Esophagus (tissue), 2 donors: ENCODE data around the gene PLAU. TPM values are rescaled to one million over a fixed set of nuclear protein-coding genes. Genes with fewer than 3 reads are reported as not detected.
"Not testable (repeated sequence)": the region's sequence is repeated elsewhere in the genome, so short reads cannot be mapped to it uniquely, and the experiment has no call there.

Experiments used
- H3K27ac ChIP-seq, 2 donors: one replicate each; pipeline ENCODE4 v1.5.1; 2013; ENCODE audit warnings: low read depth in 2 of 2, mild to moderate bottlenecking in 2 of 2, inconsistent platforms in 1 of 2, low read length in 1 of 2, moderate library complexity in 1 of 2
- H3K27me3 ChIP-seq, 2 donors: one replicate each; pipeline ENCODE4 v1.6.1; 2013; ENCODE audit warnings: low read length in 2 of 2, control low read depth in 1 of 2, mild to moderate bottlenecking in 1 of 2; ENCODE audit not compliant: insufficient read depth in 2 of 2, control insufficient read depth in 1 of 2
- H3K36me3 ChIP-seq, 2 donors: one replicate each; pipeline ENCODE4 v1.6.1; 2013; ENCODE audit warnings: low read length in 1 of 2; ENCODE audit not compliant: control insufficient read depth in 2 of 2, insufficient read depth in 2 of 2
- H3K4me1 ChIP-seq, 2 donors: one replicate each; pipeline ENCODE4 v1.6.1; 2013; ENCODE audit warnings: low read length in 1 of 2; ENCODE audit not compliant: control insufficient read depth in 2 of 2, insufficient read depth in 2 of 2
- H3K4me3 ChIP-seq, 2 donors: one replicate each; pipeline ENCODE4 v1.5.1; 2013; ENCODE audit warnings: low read length in 2 of 2, mild to moderate bottlenecking in 2 of 2, low read depth in 1 of 2, moderate library complexity in 1 of 2
- H3K9me3 ChIP-seq, 2 donors: one replicate each; pipeline ENCODE4 v1.6.1; 2013; ENCODE audit warnings: mild to moderate bottlenecking in 2 of 2, low read depth in 1 of 2, low read length in 1 of 2, moderate library complexity in 1 of 2; ENCODE audit not compliant: control insufficient read depth in 2 of 2, insufficient read depth in 1 of 2
- WGBS, 2 donors: extraction: QIAGEN DNeasy Blood & Tissue Kit; methylation state at CpG; one replicate each; pipeline ENCODE4 v1.1.7; 2013; 5-methylcytosine and 5-hydroxymethylcytosine counted together
- polyA plus RNA-seq, 2 donors: library from polyadenylated mRNA; stranded (reverse); fragments of 200-250 nt; gene quantifications; one replicate each; pipeline ENCODE4 v1.2.3, GENCODE V29; 2013
- donor health status: healthy with polysubstance abuse.
- donor health status: Bipolar disorder and iron deficiency.

PLAU gene
- polyA plus RNA-seq, 2 donors: 7.0 to 13.7 TPM

DNA sequence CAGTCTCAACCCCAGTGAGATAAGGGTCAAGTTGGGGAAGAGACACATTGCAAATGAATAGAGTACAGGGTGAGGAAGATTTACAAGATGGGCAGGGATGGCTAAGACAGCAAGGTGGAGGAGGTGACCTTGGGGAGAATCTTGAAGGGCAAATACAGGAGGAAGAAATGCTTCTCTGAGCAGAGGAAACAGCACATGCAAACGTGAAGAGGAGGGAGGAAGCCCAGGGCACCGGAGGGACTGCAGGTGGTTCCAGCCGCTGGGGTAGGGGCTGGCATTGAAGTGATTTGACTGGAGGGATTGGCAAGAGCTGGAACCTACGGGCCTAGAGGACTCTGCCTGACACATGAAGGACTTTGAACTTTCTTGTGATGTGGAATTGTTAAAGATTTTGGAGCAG lies 14.6 kb downstream of the PLAU start:
- Histone ChIP-seq H3K27ac (no peak overlapping the region), H3K27me3 (no peaks in the 10 kb centered on the region), H3K4me1 (peaks cover 0 to 3% of the 10 kb centered on the region in 2 donors), H3K9me3 (no peaks in the 10 kb centered on the region), H3K36me3 (no peaks in the 10 kb centered on the region), H3K4me3 (no peak overlapping the region)
- WGBS, 2 donors: 53 to 76% methylated on average over 4 of the region's 4 CpGs

DNA sequence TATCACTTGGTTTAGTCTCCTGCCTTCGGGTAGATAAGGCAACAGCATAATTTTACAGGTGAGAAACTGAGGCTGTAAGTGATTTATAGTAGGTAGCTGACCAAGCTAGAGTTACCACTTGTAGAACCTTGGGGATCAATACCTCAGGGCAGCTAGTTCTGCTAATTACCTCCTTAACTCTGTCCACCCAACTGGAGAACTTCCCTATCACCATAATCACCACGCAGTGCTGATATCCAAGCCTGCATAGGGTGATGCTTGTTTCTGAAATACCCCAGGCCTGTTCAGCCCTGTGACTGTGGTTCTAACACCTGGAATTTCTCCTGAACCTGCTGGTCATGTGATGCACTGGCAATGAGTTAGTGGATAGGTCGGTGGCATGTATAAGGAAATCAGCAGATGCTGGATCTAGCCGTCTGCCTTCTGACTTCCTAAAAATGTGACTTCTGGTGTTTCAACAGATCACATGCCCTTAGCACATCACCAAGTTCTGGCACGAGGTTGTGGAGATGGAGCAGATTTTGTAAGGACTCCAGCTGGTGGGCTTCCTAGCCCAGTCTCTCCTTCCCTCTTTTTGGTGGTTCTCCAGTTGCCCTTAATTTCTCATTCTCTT lies 15.3 kb downstream of the PLAU start:
- Histone ChIP-seq H3K36me3 (no peaks in the 10 kb centered on the region), H3K27me3 (no peaks in the 10 kb centered on the region), H3K27ac (no peak overlapping the region), H3K4me1 (peaks cover 0 to 3% of the 10 kb centered on the region in 2 donors), H3K4me3 (no peak overlapping the region), H3K9me3 (no peaks in the 10 kb centered on the region)
- WGBS, 2 donors: 85 to 86% methylated on average over 5 of the region's 5 CpGs

DNA sequence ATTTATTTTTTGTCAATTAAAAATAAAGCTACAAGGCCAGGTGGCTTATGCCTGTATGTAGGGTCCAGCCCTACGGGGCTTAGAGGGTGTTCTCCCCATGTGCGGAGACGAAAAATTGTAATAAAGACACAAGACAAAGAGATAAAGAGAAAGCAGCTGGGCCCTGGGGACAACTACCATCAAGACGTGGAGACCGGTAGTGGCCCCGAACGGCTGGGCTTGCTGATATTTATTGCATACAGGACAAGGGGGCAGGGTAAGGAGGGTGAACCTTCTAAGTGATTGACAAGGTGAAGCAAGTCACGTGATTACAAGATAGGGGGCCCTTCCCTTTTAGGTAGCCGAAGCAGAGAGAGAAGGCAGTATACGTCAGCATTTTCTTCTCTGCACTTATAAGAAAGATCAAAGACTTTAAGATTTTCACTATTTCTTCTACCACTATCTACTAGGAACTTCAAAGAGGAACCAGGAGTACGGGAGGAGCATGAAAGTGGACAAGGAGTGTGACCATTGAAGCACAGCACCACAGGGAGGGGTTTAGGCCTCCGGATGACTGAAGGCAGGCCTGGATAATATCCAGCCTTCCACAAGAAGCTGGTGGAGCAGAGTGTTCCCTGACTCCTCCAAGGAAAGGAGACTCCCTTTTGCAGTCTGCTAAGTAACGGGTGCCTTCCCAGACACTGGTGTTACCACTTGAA lies 19.8 kb downstream of the PLAU start:
- not testable (repeated sequence) for H3K27ac ChIP-seq, H3K36me3 ChIP-seq, H3K27me3 ChIP-seq, H3K4me3 ChIP-seq, H3K9me3 ChIP-seq
- 83 to 85% methylated on average over 12 to 13 of the region's 13 CpGs for WGBS, 2 donors
- H3K4me1 ChIP-seq: peaks cover 8 to 10% of the 10 kb centered on the region in 2 donors

DNA sequence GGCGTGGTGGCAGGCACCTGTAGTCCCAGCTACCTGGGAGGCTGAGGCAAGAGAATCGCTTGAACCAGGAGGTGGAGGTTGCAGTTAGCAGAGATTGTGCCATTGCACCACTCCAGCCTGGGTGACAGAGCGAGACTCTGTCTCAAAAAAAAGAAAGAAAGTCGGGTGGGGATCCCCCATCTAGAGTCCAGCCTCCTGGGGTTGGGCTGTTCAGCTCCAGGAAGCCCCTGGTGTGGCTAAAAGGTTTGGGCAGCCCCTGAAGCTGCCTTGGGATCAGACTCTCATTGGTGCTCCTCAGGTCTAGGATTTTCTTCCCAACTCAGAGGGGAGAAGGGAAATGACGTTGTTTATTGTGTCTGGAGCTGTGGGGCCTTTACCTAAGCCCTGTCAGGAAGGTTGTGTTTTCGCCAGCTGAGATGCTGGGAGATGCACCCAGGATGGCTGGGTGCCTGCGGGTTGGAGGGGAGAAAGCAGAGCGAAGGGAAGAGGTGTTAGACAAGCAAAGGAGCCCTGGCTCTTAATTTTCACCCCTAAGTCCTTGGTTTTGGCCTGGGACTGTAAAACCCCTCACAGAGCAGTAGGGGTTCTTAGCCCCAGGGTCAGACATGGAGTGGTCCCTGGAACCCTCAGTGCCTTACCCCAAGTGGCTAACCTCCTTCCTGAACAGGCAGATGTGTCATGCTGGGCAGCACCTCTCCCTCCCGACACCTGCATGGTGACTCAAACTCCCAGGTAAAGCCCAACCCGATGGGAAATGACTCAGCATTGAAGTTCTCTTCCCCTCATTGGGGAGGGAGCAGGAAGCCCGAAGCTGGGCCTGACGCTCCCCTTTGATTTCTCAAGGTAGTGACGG lies 21.1 kb downstream of the PLAU start:
- Histone ChIP-seq H3K36me3 (no peaks in the 10 kb centered on the region), H3K4me3 (no peak overlapping the region), H3K9me3 (no peaks in the 10 kb centered on the region), H3K27ac (peak overlapping the region; percentile 91 to 93), H3K27me3 (no peaks in the 10 kb centered on the region), H3K4me1 (peaks cover 8 to 10% of the 10 kb centered on the region in 2 donors)
- 55 to 57% methylated on average over 13 of the region's 13 CpGs for WGBS, 2 donors

DNA sequence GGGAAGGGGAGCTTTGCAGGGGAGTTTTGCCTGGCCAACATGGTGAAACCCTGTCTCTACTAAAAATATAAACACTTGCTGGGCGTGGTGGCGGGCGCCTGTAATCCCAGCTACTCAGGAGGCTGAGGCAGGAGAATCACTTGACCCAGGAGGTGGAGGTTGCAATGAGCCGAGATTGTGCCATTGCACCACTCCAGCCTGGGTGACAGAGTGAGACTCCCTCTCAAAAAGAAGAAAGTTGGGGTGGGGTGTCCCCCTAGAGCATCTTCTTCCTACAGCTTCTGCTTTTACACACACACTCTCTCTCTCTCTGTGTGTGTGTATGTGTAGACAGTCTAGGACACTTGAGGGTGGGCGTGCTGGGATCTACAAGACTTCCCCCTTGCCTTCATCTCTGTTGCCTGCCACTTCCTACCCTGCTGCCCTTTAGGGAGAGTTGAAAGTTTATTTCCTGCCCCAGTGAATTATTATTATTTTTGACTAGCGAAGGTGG lies 21.7 kb downstream of the PLAU start:
- WGBS, 2 donors: 65 to 74% methylated on average over 6 of the region's 6 CpGs
- no peaks in the 10 kb centered on the region for H3K27me3 ChIP-seq
- H3K4me1 ChIP-seq: peaks cover 8 to 16% of the 10 kb centered on the region in 2 donors
- H3K9me3 ChIP-seq: no peaks in the 10 kb centered on the region
- peak overlapping the region; percentile 45 to 65 for H3K27ac ChIP-seq
- no peak overlapping the region for H3K4me3 ChIP-seq
- H3K36me3 ChIP-seq: no peaks in the 10 kb centered on the region

DNA sequence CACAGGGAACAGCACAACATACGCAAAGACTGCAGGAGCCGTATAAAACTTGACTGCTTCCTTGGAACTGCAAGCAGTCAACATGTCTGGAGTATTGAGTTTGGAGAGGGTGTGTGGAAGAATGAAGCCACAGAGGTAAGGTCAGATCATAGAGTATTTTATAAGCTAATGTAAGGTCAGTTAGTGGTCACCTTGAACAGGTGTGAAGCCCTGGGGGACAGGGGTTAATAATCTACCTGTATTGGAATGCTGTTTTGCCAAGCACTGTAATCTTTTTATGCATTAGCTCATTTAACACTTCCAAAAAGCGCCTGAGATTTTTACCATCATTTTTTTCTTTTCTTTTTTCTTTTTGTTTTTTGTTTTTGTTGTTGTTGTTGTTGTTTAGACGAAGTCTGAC lies 23.1 kb downstream of the PLAU start:
- WGBS, 2 donors: 84 to 94% methylated on average over 4 of the region's 4 CpGs
- Histone ChIP-seq H3K9me3 (no peaks in the 10 kb centered on the region), H3K27ac (no peak overlapping the region), H3K36me3 (no peaks in the 10 kb centered on the region), H3K4me1 (peaks cover 8 to 20% of the 10 kb centered on the region in 2 donors), H3K27me3 (no peaks in the 10 kb centered on the region), H3K4me3 (no peak overlapping the region)

DNA sequence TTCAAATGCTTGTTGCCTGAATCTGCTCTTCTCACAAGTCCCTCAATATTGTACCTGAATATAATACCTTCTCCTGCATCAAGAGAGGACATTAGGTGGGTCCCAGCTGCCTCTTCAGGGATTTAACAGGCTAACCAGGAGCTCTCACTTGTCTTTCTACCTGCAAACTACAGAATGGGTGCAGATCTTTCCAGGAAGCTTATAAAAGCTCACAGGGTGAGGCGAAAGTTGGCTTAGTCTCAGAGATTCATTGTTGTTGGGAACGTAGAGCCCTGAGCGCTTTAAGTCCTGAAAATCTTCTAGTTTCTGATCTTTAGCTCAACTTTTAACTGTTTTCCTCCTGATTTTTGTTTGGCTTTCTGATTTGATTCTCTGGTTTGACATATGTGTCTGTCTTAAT lies 25.0 kb downstream of the PLAU start:
- Histone ChIP-seq H3K9me3 (no peaks in the 10 kb centered on the region), H3K27me3 (no peaks in the 10 kb centered on the region), H3K27ac (peak overlapping the region; percentile 48 to 75), H3K36me3 (no peaks in the 10 kb centered on the region), H3K4me1 (peaks cover 8 to 22% of the 10 kb centered on the region in 2 donors), H3K4me3 (no peak overlapping the region)
- 50 to 68% methylated on average over 3 of the region's 3 CpGs for WGBS, 2 donors

DNA sequence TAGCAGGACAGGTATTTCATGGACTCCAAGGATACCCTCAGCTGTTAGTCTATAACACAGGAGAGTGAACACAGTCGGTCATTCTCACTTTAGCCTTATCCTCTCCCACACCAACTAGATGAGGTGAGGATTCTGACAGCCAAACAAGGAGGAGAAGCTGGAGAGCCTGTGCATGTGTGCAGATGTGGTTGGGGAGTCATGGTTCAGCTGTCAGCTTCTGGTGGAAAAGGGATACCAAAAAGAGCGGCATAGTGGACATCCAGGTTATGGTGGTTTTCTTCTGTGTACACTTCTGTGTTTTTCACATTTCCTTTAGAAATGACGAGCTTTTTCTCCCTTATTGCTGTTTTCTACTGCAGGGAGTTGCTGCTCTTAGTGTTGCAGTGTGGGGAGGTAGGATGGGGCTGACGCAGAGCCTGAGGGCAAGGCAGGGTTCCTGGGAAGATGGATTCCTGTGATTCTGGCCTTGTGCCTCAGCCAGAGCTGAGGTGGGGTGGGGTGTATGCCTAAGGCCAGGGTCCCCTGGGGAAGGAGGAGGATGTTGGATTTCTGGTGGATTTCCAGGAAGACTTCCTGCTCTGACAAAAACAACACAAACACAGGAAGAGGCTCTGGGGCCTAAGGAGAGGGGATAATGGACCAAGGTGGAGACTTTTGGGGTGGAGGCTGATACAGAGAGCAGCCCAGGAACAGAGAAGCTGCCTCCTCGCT lies 26.6 kb downstream of the PLAU start:
- WGBS, 2 donors: 58 to 67% methylated on average over 5 of the region's 5 CpGs
- Histone ChIP-seq H3K9me3 (no peaks in the 10 kb centered on the region), H3K27me3 (no peaks in the 10 kb centered on the region), H3K27ac (peak overlapping the region; percentile 26 to 28), H3K36me3 (no peaks in the 10 kb centered on the region), H3K4me3 (no peak overlapping the region), H3K4me1 (peaks cover 1 to 18% of the 10 kb centered on the region in 2 donors)

DNA sequence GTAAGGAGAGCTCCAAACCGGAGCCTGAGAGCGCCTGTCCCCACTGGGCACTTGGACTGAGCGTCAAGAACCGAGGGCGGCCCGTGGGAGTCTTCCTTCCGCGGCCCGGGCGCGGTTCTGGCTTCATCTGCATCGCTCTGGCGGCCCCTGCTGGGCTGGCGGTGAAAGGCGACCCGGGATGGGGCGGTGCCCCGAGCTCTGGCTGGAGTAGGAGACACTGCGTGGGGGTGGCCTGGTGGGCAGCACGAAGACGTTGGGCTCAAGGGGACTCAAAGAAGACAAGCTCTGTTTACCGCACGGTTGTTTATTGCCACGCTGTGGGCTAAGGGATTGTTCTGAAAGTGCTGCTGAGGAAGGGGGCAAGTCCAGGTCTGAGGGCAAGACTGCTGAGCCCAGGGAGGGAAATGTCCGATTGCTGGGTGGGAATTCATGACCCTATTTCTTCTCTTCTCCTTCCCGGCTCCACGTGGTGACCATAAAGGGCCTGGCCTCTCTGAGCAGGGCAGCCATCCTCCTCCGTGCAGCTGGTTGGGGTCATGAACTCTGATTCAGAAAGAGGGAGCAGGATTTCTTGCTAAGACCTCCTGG lies 29.8 kb downstream of the PLAU start:
- no peak overlapping the region for H3K4me3 ChIP-seq
- no peaks in the 10 kb centered on the region for H3K36me3 ChIP-seq
- H3K27me3 ChIP-seq: no peaks in the 10 kb centered on the region
- H3K27ac ChIP-seq: peak overlapping the region; percentile 22 to 38
- peaks cover 0 to 16% of the 10 kb centered on the region in 2 donors for H3K4me1 ChIP-seq
- no peaks in the 10 kb centered on the region for H3K9me3 ChIP-seq
- 3 to 4% methylated on average over 28 of the region's 28 CpGs for WGBS, 2 donors
